Parathyroid adenoma (tissue), 2 donors: ENCODE data around the gene MAGI2.

Experiments
- H2AFZ ChIP-seq: fragments of 300-600 bp; sonication (generic); one replicate; pipeline ENCODE4 v1.7.0; 2017; ENCODE audit warnings: antibody characterized with exemption, mild to moderate bottlenecking
- H3K27ac ChIP-seq: fragments of 300-600 bp; sonication (generic); one replicate; pipeline ENCODE4 v1.7.0; 2017
- H3K27me3 ChIP-seq: fragments of 300-600 bp; sonication (generic); one replicate; pipeline ENCODE4 v1.7.0; 2017; ENCODE audit warnings: low read length; ENCODE audit not compliant: control insufficient read depth, insufficient read depth
- H3K36me3 ChIP-seq: fragments of 300-600 bp; sonication (generic); one replicate; pipeline ENCODE4 v1.7.0; 2017; ENCODE audit warnings: low read length; ENCODE audit not compliant: control insufficient read depth, insufficient read depth
- H3K4me1 ChIP-seq: fragments of 300-600 bp; sonication (generic); one replicate; pipeline ENCODE4 v1.7.0; 2017; ENCODE audit warnings: control low read depth
- H3K4me2 ChIP-seq: fragments of 300-600 bp; sonication (generic); one replicate; pipeline ENCODE4 v1.7.0; 2017; ENCODE audit warnings: low read length
- H3K4me3 ChIP-seq: fragments of 300-600 bp; sonication (generic); one replicate; pipeline ENCODE4 v1.7.0; 2017; ENCODE audit warnings: low read depth, low read length
- H3K79me2 ChIP-seq: fragments of 300-600 bp; sonication (generic); one replicate; pipeline ENCODE4 v1.7.0; 2017; ENCODE audit warnings: control low read depth
- H3K9ac ChIP-seq: fragments of 300-600 bp; sonication (generic); one replicate; pipeline ENCODE4 v1.7.0; 2017; ENCODE audit warnings: mild to moderate bottlenecking
- H3K9me3 ChIP-seq: fragments of 300-600 bp; sonication (generic); one replicate; pipeline ENCODE4 v1.7.0; 2017; ENCODE audit warnings: low read length; ENCODE audit not compliant: control insufficient read depth
- TF ChIP-seq, protein P1 (sequence below): fragments of 300-600 bp; sonication (generic); IDR thresholded peaks from one replicate; pipeline ENCODE4 v1.7.0; 2017; ENCODE audit warnings: antibody characterized with exemption, mild to moderate bottlenecking
- donor health status: primary hyperparathyroidism.

The MAGI2 gene

DNA sequence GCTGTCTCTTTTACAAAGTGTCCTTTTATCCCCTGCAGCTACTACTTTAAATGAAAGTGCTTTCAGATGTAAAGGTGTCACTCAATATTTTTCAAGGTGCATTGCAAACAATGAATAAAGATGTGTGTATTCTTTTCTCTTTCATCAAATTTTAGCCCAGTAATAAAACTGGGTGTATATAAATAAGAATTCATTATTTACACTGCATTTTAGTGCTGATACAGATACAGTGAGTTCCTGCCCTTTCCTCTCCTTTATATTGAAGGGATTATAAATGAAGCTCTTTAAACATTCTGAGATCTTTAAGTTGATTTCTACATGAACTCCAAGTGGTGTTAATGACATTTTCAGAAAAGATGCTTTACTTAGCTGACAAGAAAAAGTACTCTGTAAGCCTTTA, 1137.4 kb downstream of the MAGI2 start:
- H3K9ac ChIP-seq: no peak overlapping the region
- H3K4me2 ChIP-seq: no peak overlapping the region
- H3K27me3 ChIP-seq: no peaks in the 10 kb centered on the region
- no peaks in the 10 kb centered on the region for H3K9me3 ChIP-seq
- no peak overlapping the region for H2AFZ ChIP-seq
- TF ChIP-seq, protein P1, sequence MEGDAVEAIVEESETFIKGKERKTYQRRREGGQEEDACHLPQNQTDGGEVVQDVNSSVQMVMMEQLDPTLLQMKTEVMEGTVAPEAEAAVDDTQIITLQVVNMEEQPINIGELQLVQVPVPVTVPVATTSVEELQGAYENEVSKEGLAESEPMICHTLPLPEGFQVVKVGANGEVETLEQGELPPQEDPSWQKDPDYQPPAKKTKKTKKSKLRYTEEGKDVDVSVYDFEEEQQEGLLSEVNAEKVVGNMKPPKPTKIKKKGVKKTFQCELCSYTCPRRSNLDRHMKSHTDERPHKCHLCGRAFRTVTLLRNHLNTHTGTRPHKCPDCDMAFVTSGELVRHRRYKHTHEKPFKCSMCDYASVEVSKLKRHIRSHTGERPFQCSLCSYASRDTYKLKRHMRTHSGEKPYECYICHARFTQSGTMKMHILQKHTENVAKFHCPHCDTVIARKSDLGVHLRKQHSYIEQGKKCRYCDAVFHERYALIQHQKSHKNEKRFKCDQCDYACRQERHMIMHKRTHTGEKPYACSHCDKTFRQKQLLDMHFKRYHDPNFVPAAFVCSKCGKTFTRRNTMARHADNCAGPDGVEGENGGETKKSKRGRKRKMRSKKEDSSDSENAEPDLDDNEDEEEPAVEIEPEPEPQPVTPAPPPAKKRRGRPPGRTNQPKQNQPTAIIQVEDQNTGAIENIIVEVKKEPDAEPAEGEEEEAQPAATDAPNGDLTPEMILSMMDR: no peak
- H3K4me1 ChIP-seq: no peaks in the 10 kb centered on the region
- H3K4me3 ChIP-seq: no peak overlapping the region
- no peaks in the 10 kb centered on the region for H3K79me2 ChIP-seq
- no peak overlapping the region for H3K27ac ChIP-seq
- no peaks in the 10 kb centered on the region for H3K36me3 ChIP-seq

GRCh38 chr7:78315119-78315518, 1138.3 kb downstream of the MAGI2 start:
- no peaks in the 10 kb centered on the region for H3K79me2 ChIP-seq
- TF ChIP-seq, protein P1: no peak
- no peak overlapping the region for H2AFZ ChIP-seq
- H3K27ac ChIP-seq: no peak overlapping the region
- H3K9ac ChIP-seq: no peak overlapping the region
- no peaks in the 10 kb centered on the region for H3K4me1 ChIP-seq
- H3K9me3 ChIP-seq: no peaks in the 10 kb centered on the region
- H3K36me3 ChIP-seq: no peaks in the 10 kb centered on the region
- no peak overlapping the region for H3K4me3 ChIP-seq
- no peak overlapping the region for H3K4me2 ChIP-seq
- no peaks in the 10 kb centered on the region for H3K27me3 ChIP-seq

GRCh38 chr7:78311181-78311580, 1142.3 kb downstream of the MAGI2 start:
- Histone ChIP-seq H3K79me2 (no peaks in the 10 kb centered on the region), H3K9ac (no peak overlapping the region), H3K4me1 (no peaks in the 10 kb centered on the region), H3K9me3 (no peaks in the 10 kb centered on the region), H2AFZ (no peak overlapping the region), H3K4me2 (no peak overlapping the region), H3K27me3 (no peaks in the 10 kb centered on the region), H3K36me3 (no peaks in the 10 kb centered on the region), H3K4me3 (no peak overlapping the region), H3K27ac (no peak overlapping the region)
- TF ChIP-seq, protein P1: no peak

DNA sequence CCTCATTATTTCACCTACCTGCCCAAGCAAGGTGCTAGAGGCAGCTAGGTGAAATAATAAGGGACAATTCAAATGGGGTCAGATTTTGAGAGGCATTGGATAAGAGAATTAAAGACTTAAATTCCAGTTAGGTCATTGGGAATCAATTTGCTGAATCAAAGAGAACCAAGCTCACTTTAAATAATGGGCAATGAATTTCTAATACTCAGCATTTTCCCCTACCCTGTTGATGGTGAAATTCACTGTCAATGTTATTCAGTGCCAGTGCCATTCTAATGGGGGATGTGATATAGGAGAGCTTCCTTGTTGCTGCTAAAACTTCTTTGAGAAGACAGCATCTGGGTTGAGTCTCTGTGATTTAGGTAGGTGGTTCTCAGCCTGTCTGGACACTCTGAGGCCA, 1145.6 kb downstream of the MAGI2 start:
- H3K9me3 ChIP-seq: no peaks in the 10 kb centered on the region
- no peaks in the 10 kb centered on the region for H3K27me3 ChIP-seq
- no peaks in the 10 kb centered on the region for H3K36me3 ChIP-seq
- H3K27ac ChIP-seq: no peak overlapping the region
- H3K4me2 ChIP-seq: no peak overlapping the region
- TF ChIP-seq, protein P1: no peak
- H3K9ac ChIP-seq: no peak overlapping the region
- H2AFZ ChIP-seq: no peak overlapping the region
- H3K4me3 ChIP-seq: no peak overlapping the region
- no peaks in the 10 kb centered on the region for H3K79me2 ChIP-seq
- H3K4me1 ChIP-seq: no peaks in the 10 kb centered on the region

GRCh38 chr7:78306634-78307033, 1146.8 kb downstream of the MAGI2 start:
- H3K9me3 ChIP-seq: no peaks in the 10 kb centered on the region
- no peak overlapping the region for H3K4me3 ChIP-seq
- no peaks in the 10 kb centered on the region for H3K27me3 ChIP-seq
- no peaks in the 10 kb centered on the region for H3K79me2 ChIP-seq
- TF ChIP-seq, protein P1: no peak
- no peak overlapping the region for H2AFZ ChIP-seq
- H3K9ac ChIP-seq: no peak overlapping the region
- no peak overlapping the region for H3K4me2 ChIP-seq
- no peaks in the 10 kb centered on the region for H3K4me1 ChIP-seq
- no peak overlapping the region for H3K27ac ChIP-seq
- no peaks in the 10 kb centered on the region for H3K36me3 ChIP-seq
